ENCODE results near the gene HAT1.

- TF ChIP-seq PPARA (CRISPR knock-in tag; IDR thresholded peaks at IDR 0.05; ENCODE audit: borderline replicate concordance), result no peak
- no peak for TF ChIP-seq POU6F1 (CRISPR knock-in tag; IDR thresholded peaks at IDR 0.05; ENCODE audit: borderline replicate concordance, low read depth)
- no peak for TF ChIP-seq GLIS3 (CRISPR knock-in tag; IDR thresholded peaks at IDR 0.05)
- TF ChIP-seq ARNTL (CRISPR knock-in tag; IDR thresholded peaks at IDR 0.05; ENCODE audit: borderline replicate concordance, low read depth), result no peak
- no peak for TF ChIP-seq ZFP3 (CRISPR knock-in tag; IDR thresholded peaks at IDR 0.05)
- TF ChIP-seq PATZ1 (CRISPR knock-in tag; IDR thresholded peaks at IDR 0.05; ENCODE audit: borderline replicate concordance), result no peak
- TF ChIP-seq SNAI2 (CRISPR knock-in tag; IDR thresholded peaks at IDR 0.05), result no peak
- no peak for TF ChIP-seq CREB5 (CRISPR knock-in tag; IDR thresholded peaks at IDR 0.05; ENCODE audit: low read depth)
- TF ChIP-seq RARB (CRISPR knock-in tag; IDR thresholded peaks at IDR 0.05), result no peak
- TF ChIP-seq ZFP30 (CRISPR knock-in tag; IDR thresholded peaks at IDR 0.05), result no peak
- no peak for TF ChIP-seq ZNF565 (CRISPR knock-in tag; conservative IDR thresholded peaks at IDR 0.05; ENCODE audit: low read depth)
- TF ChIP-seq ZNF70 (CRISPR knock-in tag; IDR thresholded peaks at IDR 0.05), result no peak
- no peak for TF ChIP-seq TSHZ2 (CRISPR knock-in tag; IDR thresholded peaks at IDR 0.05)
- no peak for TF ChIP-seq CSDC2 (CRISPR knock-in tag; IDR thresholded peaks at IDR 0.05)
These were observed 64.5 kb downstream of the HAT1 start for GRCh38 chr2:171986778-171987177.
